Lung (tissue), 12 donors: ENCODE measurements around the gene OR5M11. TPM values are rescaled to one million over a fixed set of nuclear protein-coding genes. Genes with fewer than 3 reads are reported as not detected.

ENCODE experiments used
- ATAC-seq: fragments of 200-7000 bp; cut with Tn5 transposase; one replicate; pipeline ENCODE4 v1.9.1; 2020; ENCODE audit warnings: moderate number of reproducible peaks; ENCODE audit not compliant: insufficient read depth, low FRiP score
- DNase-seq, 3 donors: peaks; one replicate each; pipeline ENCODE4 v3.0.0-alpha.2; 2013 to 2017
- H3K27ac ChIP-seq, 2 donors: one replicate each; pipeline ENCODE4 v1.5.1; 2013; ENCODE audit warnings: mild to moderate bottlenecking in 2 of 2, moderate library complexity in 2 of 2, control low read depth in 1 of 2, inconsistent platforms in 1 of 2, low read depth in 1 of 2, low read length in 1 of 2
- H3K27me3 ChIP-seq, 3 donors: one replicate each; pipeline ENCODE4 v1.5.1; 2013; ENCODE audit warnings: low read length in 2 of 3; ENCODE audit not compliant: control insufficient read depth in 3 of 3, insufficient read depth in 3 of 3
- H3K36me3 ChIP-seq, 4 donors: one replicate each; pipeline ENCODE4 v1.5.1; 2013; ENCODE audit warnings: low read length in 4 of 4, mild to moderate bottlenecking in 1 of 4, moderate library complexity in 1 of 4; ENCODE audit not compliant: control insufficient read depth in 4 of 4, insufficient read depth in 4 of 4
- H3K4me1 ChIP-seq, 5 donors: one replicate each; pipeline ENCODE4 v1.5.1; 2013; ENCODE audit warnings: low read length in 5 of 5, mild to moderate bottlenecking in 2 of 5, moderate library complexity in 1 of 5; ENCODE audit not compliant: control insufficient read depth in 5 of 5, insufficient read depth in 5 of 5
- H3K4me3 ChIP-seq: one replicate; pipeline ENCODE4 v1.5.1; 2013; ENCODE audit warnings: mild to moderate bottlenecking, control low read depth, moderate library complexity
- H3K9ac ChIP-seq, 2 donors: one replicate each; pipeline ENCODE4 v1.5.1; 2013; ENCODE audit warnings: low read length in 2 of 2, control low read depth in 1 of 2; ENCODE audit not compliant: insufficient read depth in 1 of 2
- H3K9me3 ChIP-seq, 4 donors: one replicate each; pipeline ENCODE4 v1.5.1; 2013; ENCODE audit warnings: low read length in 3 of 4, mild to moderate bottlenecking in 1 of 4, moderate library complexity in 1 of 4; ENCODE audit not compliant: control insufficient read depth in 4 of 4, insufficient read depth in 3 of 4
- WGBS, 2 donors: extraction: QIAGEN DNeasy Blood & Tissue Kit; methylation state at CpG; one replicate each; pipeline ENCODE4 v1.1.7; 2013; 5-methylcytosine and 5-hydroxymethylcytosine counted together
- polyA plus RNA-seq, 2 donors: library from polyadenylated mRNA; stranded (reverse); fragments of 200-250 nt; gene quantifications; one replicate each; pipeline ENCODE4 v1.2.1, GENCODE V29; 2013
- total RNA-seq, 2 donors: library from RNA; depleted of rRNA in 1 of 2; stranded (reverse); fragments of >200 nt in 1 of 2; gene quantifications; one replicate each; pipeline ENCODE4 v1.2.1, GENCODE V29; 2014 to 2021
- TF ChIP-seq, protein P1 (sequence below): IDR thresholded peaks from 2 replicates; pipeline ENCODE4 v1.5.1; 2012; ENCODE audit warnings: mild to moderate bottlenecking; ENCODE audit errors: control extremely low read depth, extremely low read depth
- donor health status: control.
- donor health status: control.
- donor health status: Bipolar disorder and iron deficiency.
- donor health status: healthy.
- donor health status: DM: yes; HTN: yes; CAD: no.

The OR5M11 gene
- total and polyA plus RNA-seq, 4 donors, result not detected

DNA sequence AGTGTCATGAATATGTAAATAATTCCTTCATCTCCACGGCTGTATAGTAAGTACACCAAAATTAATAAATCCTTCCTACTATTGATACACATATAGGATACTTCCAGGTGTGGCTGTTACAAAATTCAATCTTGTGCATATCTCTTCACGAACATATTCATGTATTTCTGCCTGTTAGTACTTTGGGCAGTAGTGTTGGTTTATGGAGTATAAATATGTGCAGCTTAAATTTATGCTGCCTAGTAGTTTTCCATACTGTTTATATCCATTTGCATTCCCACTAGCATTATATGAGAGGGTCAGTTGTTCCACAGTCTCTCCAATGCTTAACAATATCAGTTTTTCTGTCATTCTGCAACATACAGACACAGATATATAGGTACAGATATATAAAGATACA, 47.9 kb downstream of the OR5M11 start:
- no peaks in the 10 kb centered on the region for H3K27me3 ChIP-seq
- peaks cover 0 to 6% (median 0%) of the 10 kb centered on the region in 4 donors for H3K9me3 ChIP-seq
- no peaks in the 10 kb centered on the region for H3K36me3 ChIP-seq
- H3K9ac ChIP-seq, result no peak overlapping the region
- no peak for DNase-seq
- no peak for ATAC-seq
- WGBS, 2 donors, result 84 to 89% methylated on average over 2 of the region's 2 CpGs
- no peak overlapping the region for H3K27ac ChIP-seq
- H3K4me3 ChIP-seq, result no peak overlapping the region
- TF ChIP-seq, protein P1, sequence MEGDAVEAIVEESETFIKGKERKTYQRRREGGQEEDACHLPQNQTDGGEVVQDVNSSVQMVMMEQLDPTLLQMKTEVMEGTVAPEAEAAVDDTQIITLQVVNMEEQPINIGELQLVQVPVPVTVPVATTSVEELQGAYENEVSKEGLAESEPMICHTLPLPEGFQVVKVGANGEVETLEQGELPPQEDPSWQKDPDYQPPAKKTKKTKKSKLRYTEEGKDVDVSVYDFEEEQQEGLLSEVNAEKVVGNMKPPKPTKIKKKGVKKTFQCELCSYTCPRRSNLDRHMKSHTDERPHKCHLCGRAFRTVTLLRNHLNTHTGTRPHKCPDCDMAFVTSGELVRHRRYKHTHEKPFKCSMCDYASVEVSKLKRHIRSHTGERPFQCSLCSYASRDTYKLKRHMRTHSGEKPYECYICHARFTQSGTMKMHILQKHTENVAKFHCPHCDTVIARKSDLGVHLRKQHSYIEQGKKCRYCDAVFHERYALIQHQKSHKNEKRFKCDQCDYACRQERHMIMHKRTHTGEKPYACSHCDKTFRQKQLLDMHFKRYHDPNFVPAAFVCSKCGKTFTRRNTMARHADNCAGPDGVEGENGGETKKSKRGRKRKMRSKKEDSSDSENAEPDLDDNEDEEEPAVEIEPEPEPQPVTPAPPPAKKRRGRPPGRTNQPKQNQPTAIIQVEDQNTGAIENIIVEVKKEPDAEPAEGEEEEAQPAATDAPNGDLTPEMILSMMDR, result no peak
- no peaks in the 10 kb centered on the region for H3K4me1 ChIP-seq

Other genes with a start within 250 kb of the OR5M11 start
- gene OR8K3, start 228.1 kb downstream of the OR5M11 start, total RNA-seq, result not detected
- gene OR8K3, start 228.1 kb downstream of the OR5M11 start, polyA plus RNA-seq, result not detected
- not detected for gene OR8K1, start 197.2 kb downstream of the OR5M11 start, total RNA-seq
- gene OR8K1, start 197.2 kb downstream of the OR5M11 start, polyA plus RNA-seq, result not detected
- not detected for gene OR8J1, start 189.0 kb downstream of the OR5M11 start, total RNA-seq
- gene OR8J1, start 189.0 kb downstream of the OR5M11 start, polyA plus RNA-seq, result not detected
- not detected for gene OR8U1, start 167.6 kb downstream of the OR5M11 start, total RNA-seq
- not detected for gene OR8U1, start 167.6 kb downstream of the OR5M11 start, polyA plus RNA-seq
- not detected for gene OR5AL1, start 130.6 kb downstream of the OR5M11 start, total RNA-seq
- gene OR5AL1, start 130.6 kb downstream of the OR5M11 start, polyA plus RNA-seq, result not detected
- gene OR5M3, start 69.9 kb downstream of the OR5M11 start, total RNA-seq, result not detected
- not detected for gene OR5M3, start 69.9 kb downstream of the OR5M11 start, polyA plus RNA-seq
- gene OR5M8, start 51.9 kb downstream of the OR5M11 start, total RNA-seq, result not detected
- not detected for gene OR5M8, start 51.9 kb downstream of the OR5M11 start, polyA plus RNA-seq
- gene OR5M10, start 34.5 kb upstream of the OR5M11 start, total RNA-seq, result not detected
- gene OR5M10, start 34.5 kb upstream of the OR5M11 start, polyA plus RNA-seq, result not detected
- not detected for gene OR5M1, start 71.6 kb upstream of the OR5M11 start, total RNA-seq
- not detected for gene OR5M1, start 71.6 kb upstream of the OR5M11 start, polyA plus RNA-seq
- gene OR5AP2, start 99.2 kb upstream of the OR5M11 start, total RNA-seq, result not detected
- gene OR5AP2, start 99.2 kb upstream of the OR5M11 start, polyA plus RNA-seq, result not detected
- gene OR5AR1, start 120.4 kb upstream of the OR5M11 start, total RNA-seq, result not detected
- gene OR5AR1, start 120.4 kb upstream of the OR5M11 start, polyA plus RNA-seq, result not detected
- not detected for gene OR9G1, start 155.8 kb upstream of the OR5M11 start, total RNA-seq
- not detected for gene OR9G1, start 155.8 kb upstream of the OR5M11 start, polyA plus RNA-seq
- gene OR9G4, start 205.4 kb upstream of the OR5M11 start, total RNA-seq, result not detected
- not detected for gene OR9G4, start 205.4 kb upstream of the OR5M11 start, polyA plus RNA-seq